GM10248 (cell line): ENCODE measurements around the gene NECTIN4.

Source experiments
- CTCF ChIA-PET: fragments of 300-600 bp; sonication (Branson Sonifier 250); formaldehyde crosslinking; extraction: SDS; loops from one replicate; lab custom pipeline; 2021; ENCODE audit warnings: antibody characterized with exemption; lab: Yijun Ruan, JAX
- POLR2A ChIA-PET: fragments of 350-650 bp; sonication (Branson Sonifier 250); formaldehyde crosslinking; extraction: SDS; loops from one replicate; lab custom pipeline; 2020; ENCODE audit warnings: antibody characterized with exemption; lab: Yijun Ruan, JAX
- DNase-seq: peaks from one replicate; pipeline ENCODE4 v3.0.0; 2012; ENCODE audit errors: extremely low spot score
- CTCF ChIP-seq: IDR thresholded peaks from 2 replicates; pipeline ENCODE4 v1.5.1; 2012; ENCODE audit warnings: mild to moderate bottlenecking, low read depth; ENCODE audit errors: extremely low read depth, missing control alignments, control extremely low read depth

NECTIN4 gene

DNA sequence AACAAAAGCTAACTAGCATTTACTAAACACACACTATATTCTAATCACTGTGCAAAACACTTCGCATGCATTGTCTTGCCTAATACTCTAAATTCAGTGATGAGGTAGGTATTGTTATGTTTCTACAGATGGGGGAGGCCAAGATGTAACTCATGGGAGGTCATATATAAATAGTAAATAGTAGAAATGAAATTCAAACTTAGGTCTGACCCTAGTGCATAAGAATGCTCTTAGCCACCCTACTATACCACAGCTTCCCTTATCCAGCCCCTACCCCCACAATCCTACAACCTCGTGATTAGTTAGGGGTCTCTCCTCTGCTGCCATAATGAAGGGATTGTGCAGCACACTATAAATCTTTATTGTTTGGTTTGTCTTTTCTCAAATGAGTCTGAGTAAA is 25.2 kb upstream of the NECTIN4 start:
- ChIA-PET CTCF (interaction anchor here (3.8 kb wide), 1 partner anchor 16 kb away, joined by 20 read pairs; the partner anchor contains the start of gene KLHDC9), POLR2A (no interaction called here)
- no peak for TF ChIP-seq CTCF
- DNase-seq, result no peak

- POLR2A ChIA-PET, result no interaction called here
- no peak for DNase-seq
- CTCF ChIA-PET, result interaction anchor here (0.9 kb wide), 1 partner anchor 17 kb away, joined by 4 read pairs; no protein-coding TSS in a partner anchor
- TF ChIP-seq CTCF, result no peak
These were observed 24.6 kb upstream of the NECTIN4 start for GRCh38 chr1:161113915-161114314.

DNA sequence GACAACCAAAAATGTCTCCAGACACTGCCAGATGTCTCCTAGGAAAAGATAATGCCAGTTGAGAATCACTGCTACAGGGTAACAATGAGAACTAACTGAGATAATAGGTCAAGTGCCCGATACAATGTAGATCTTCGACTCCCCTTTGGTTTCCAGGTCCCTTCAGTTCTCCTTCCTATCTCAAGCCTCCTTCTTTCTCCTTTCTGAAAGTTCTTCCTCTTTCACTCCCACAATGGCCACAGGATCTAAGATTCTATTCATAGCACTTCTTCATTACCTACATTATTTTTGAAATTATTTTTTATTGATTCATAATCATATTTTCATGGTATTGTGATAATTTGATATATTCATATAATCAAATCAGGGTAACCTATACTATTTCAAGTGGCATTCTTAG is 22.2 kb upstream of the NECTIN4 start:
- ChIA-PET CTCF (interaction anchor here (1.3 kb wide), 2 partner anchors 15 to 53 kb away, joined by 4 to 5 read pairs; no protein-coding TSS in a partner anchor), POLR2A (interaction anchor here (1.2 kb wide), 1 partner anchor 10 kb away, joined by 7 read pairs; no protein-coding TSS in a partner anchor)
- DNase-seq, result no peak
- TF ChIP-seq CTCF, result no peak

DNA sequence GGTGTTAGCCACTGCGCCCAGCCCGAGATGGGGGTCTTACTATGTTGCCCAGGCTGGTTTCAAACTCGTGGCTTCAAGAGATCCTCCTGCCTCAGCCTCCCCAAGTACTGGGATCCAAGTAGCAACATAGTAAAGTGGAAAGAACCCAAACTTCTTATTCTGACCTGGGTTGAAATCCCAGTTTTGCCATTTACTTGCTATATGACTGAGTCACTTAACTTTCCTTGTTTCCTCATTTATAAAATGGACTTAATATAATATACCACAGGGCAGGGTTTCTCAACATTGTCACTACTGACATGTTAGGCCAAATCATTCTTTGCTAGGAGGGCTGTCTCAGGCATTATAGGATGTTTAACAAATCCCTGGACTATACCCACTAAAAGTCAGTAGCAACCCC is 21.8 kb upstream of the NECTIN4 start:
- no peak for TF ChIP-seq CTCF
- POLR2A ChIA-PET, result no interaction called here
- CTCF ChIA-PET, result interaction anchor here (1.3 kb wide), 2 partner anchors 15 to 54 kb away, joined by 4 to 5 read pairs; no protein-coding TSS in a partner anchor
- DNase-seq, result no peak

DNA sequence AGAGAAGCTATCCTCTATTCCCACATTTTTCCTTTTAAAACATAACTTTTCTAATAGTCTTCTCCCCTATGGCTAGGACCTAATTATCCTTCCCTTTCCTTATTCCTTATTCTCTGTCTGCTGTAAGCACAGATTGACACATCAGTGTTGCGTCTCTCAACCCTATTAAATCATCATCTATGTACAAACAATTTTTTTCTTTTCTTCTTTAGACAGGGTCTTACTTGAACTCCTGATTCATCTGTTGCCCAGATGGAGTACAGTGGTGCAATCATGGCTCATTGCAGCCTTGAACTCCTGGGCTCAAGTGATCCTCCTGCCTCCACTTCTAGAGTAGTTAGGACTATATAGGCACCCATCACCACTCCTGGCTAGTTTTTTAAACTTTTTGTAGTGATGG is 17.1 kb upstream of the NECTIN4 start:
- ChIA-PET CTCF (interaction anchor here (1.1 to 1.3 kb wide), 2 partner anchors 9 to 15 kb away, joined by 3 to 4 read pairs; no protein-coding TSS in a partner anchor), POLR2A (no interaction called here)
- DNase-seq, result no peak
- no peak for TF ChIP-seq CTCF

DNA sequence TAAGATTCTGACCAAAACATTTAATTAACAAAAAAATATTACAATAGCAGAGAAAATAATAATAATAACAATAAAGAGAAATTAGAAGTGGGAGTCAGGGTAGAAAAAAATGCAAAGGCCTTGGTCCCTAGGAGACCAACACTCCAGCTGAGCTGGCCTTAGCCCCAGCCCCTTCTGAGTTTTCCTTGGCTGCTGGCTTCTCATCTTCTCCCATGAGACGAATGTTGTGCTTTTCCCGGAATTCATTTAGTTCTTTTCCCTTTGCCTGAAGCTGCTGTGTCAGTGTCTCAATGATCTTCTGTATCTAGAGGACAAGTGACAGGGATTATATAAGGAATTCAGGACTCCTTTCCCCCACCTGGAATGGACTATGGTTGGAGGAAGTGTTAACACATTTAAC is 11.2 kb upstream of the NECTIN4 start:
- no peak for DNase-seq
- TF ChIP-seq CTCF, result no peak
- CTCF ChIA-PET, result interaction anchor here (1.3 to 8.2 kb wide), 5 partner anchors 18 to 102 kb away, joined by 3 to 137 read pairs (median 49); partner anchors contain the start of genes ARHGAP30 and TSTD1
- POLR2A ChIA-PET, result interaction anchor here (0.6 to 0.7 kb wide), 2 partner anchors 12 to 56 kb away, joined by 3 to 7 read pairs; no protein-coding TSS in a partner anchor
